Large intestine (tissue), 3 donors: ENCODE data around the gene TJP3. TPM values are rescaled to one million over a fixed set of nuclear protein-coding genes. Genes with fewer than 3 reads are reported as not detected.
"Not testable (repeated sequence)": the region's sequence is repeated elsewhere in the genome, so short reads cannot be mapped to it uniquely, and the experiment has no call there.

Experiments
- DNase-seq, 2 donors: peaks; one replicate each; pipeline versions ENCODE4 v3.0.0 to v3.0.0-alpha.2; 2013
- H3K27ac ChIP-seq: one replicate; pipeline ENCODE4 v1.5.1; 2013; ENCODE audit warnings: low read length
- H3K27me3 ChIP-seq: 2 replicates; pipeline ENCODE4 v1.6.1; 2013; ENCODE audit warnings: low read length; ENCODE audit not compliant: control insufficient read depth, insufficient read depth
- H3K36me3 ChIP-seq: 2 replicates; pipeline ENCODE4 v1.6.1; 2013; ENCODE audit warnings: low read length; ENCODE audit not compliant: control insufficient read depth, insufficient read depth
- H3K4me1 ChIP-seq: one replicate; pipeline ENCODE4 v1.6.1; 2013; ENCODE audit warnings: low read length; ENCODE audit not compliant: control insufficient read depth, insufficient read depth
- H3K4me3 ChIP-seq: one replicate; pipeline ENCODE4 v1.5.1; 2013; ENCODE audit warnings: low read length
- H3K9me3 ChIP-seq: one replicate; pipeline ENCODE4 v1.6.1; 2013; ENCODE audit warnings: mild to moderate bottlenecking, low read depth, low read length, moderate library complexity; ENCODE audit not compliant: control insufficient read depth
- WGBS: methylation state at CpG from one replicate; pipeline ENCODE4 v1.1.5; 2013; ENCODE audit warnings: low lambda C conversion rate; ENCODE audit not compliant: insufficient coverage; 5-methylcytosine and 5-hydroxymethylcytosine counted together
- polyA plus RNA-seq: library from polyadenylated mRNA; unstranded; fragments of 120-200 nt; gene quantifications from one replicate; pipeline ENCODE4 v1.2.1, GENCODE V29; 2013

Gene TJP3
- polyA plus RNA-seq, 1 donor: 73.4 TPM

DNA sequence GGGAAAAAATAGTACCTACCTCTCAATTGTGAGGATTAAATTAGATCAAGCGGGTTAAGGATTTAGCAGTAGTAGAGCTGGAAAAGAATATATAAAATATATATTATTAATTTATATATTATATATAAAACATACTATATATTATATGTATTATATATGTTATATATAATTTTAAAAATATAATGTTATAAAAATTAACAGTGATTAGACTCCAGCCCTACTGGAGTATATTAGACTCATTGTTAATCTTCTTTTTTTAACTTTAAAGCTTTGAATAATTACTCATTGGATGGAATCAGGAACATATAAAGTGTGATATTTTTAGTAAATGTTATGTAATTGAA, 53.9 kb downstream of the TJP3 start:
- DNase-seq: no peak
- Histone ChIP-seq H3K9me3 (no peaks in the 10 kb centered on the region), H3K4me1 (peaks cover 10% of the 10 kb centered on the region), H3K27me3 (no peaks in the 10 kb centered on the region), H3K36me3 (peaks cover 32% of the 10 kb centered on the region), H3K4me3 (no peak overlapping the region), H3K27ac (peak overlapping the region; percentile 94)
- WGBS: no CpG with 5 or more reads among the region's 1 CpG

DNA sequence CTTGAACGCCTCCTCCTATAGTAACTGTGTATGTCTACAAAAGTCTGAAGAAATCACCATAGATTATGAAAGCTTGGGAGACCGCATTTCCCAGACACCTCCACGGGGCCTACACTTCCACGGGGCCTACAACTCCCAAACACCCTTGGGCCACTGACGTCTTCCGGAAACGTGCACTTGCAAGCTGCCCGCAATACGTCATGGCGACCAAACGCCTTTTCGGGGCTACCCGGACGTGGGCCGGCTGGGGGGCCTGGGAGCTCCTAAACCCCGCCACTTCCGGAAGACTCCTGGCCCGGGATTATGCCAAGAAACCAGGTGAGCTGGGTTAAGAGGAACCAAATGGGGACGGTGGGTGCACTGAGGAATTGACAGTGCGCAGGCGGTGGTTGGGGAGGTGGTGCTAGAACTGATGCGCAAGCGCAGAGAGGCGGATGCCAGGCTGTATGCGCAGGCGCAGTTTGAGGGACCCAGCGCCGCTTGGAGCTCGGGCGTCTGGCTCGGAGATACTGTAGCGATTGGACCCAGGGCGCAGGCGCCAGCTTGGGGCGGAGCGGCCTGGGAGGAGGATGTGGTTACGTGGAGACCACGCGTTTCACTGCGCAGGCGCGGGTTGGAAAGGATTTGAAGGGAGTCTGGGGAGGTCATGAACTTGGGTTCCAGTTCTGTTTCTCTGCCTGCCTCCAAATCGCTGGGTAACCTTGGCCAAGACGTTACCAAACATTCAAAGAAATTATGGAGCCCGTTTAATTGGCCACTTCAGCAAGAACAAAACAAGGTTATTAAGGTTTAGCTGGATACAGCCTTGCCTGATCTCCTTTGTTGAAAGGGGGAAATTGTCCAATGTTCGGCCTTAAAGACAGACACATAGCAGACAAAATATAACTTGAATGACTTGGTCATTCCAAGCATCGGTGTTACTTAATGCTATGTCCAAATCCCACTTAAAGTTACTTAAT, 54.6 kb downstream of the TJP3 start, which contains the start of gene MRPL54:
Gene MRPL54, plus strand, starts transcription at position 182 of the 959 bp plus-strand sequence. Its CDS starts 19 bp downstream, at position 201.
- Histone ChIP-seq H3K27me3 (no peaks in the 10 kb centered on the region), H3K9me3 (no peaks in the 10 kb centered on the region), H3K27ac (peak within 1 kb of the TSS; percentile 94), H3K4me3 (peak within 1 kb of the TSS; percentile 90), H3K36me3 (peaks cover 33% of the 10 kb centered on the region), H3K4me1 (peaks cover 10% of the 10 kb centered on the region)
- DNase-seq: peak; percentile 99 to 100
- WGBS: no CpG with 5 or more reads among the region's 47 CpGs

DNA sequence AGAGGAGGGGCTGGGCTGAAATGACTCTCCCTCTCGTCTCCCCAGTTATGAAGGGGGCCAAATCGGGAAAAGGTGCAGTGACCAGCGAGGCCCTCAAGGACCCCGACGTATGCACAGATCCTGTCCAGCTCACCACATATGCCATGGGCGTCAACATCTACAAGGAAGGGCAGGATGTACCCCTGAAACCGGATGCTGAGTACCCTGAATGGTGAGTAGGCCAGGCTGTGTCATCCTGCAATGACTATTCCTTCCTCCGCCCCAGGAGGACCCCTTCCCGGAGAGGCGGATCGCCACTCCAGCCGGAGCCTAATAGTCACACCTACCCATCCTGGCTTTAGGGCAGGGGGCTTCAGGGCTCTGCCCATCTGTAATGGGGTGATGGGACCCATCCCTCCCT, 56.9 kb downstream of the TJP3 start:
- Histone ChIP-seq H3K4me1 (peaks cover 13% of the 10 kb centered on the region), H3K36me3 (peaks cover 21% of the 10 kb centered on the region), H3K27me3 (no peaks in the 10 kb centered on the region), H3K9me3 (no peaks in the 10 kb centered on the region), H3K4me3 (no peak overlapping the region), H3K27ac (no peak overlapping the region)
- no CpG with 5 or more reads among the region's 12 CpGs for WGBS
- DNase-seq: no peak

DNA sequence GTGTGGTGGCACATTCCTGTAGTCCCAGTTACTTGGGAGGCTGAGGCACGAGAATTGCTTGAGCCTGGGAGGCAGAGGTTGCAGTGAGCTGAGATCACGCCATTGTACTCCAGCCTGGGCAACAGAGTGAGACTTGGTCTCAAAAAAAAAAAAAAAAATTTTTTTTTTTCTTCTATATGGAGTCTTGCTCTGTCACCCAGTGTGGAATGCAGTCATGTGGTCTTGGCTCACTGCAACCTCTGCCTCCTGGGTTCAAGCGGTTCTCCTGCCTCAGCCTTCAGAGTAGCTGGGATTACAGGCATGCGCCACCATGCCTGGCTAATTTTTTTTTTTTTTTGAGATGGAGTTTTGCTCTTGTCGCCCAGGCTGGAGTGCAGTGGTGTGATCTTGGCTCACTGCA, 57.6 kb downstream of the TJP3 start:
- WGBS: no CpG with 5 or more reads among the region's 5 CpGs
- H3K27ac ChIP-seq, H3K27me3 ChIP-seq, DNase-seq, H3K4me3 ChIP-seq, H3K9me3 ChIP-seq: not testable (repeated sequence)
- Histone ChIP-seq H3K4me1 (peaks cover 13% of the 10 kb centered on the region), H3K36me3 (peaks cover 21% of the 10 kb centered on the region)

DNA sequence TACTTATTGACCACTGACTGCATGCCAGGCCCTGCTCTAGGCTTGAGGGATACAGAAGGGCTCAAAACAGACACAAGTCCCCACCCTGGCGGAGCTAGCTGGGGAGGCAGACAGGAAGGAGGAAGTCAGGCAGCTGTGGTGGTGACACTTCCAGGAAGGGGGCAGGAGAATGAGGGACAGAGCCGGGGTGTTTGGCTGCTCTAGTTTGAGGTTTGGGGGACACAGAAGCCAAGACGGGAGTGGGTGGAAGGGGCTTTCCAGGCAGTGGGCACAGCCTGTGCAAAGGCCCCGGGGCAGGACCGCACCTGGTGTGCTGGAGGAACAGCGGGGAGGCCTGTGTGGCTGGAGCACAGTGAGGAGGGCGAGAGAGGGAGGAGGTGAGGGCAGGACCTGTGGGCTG, 58.3 kb downstream of the TJP3 start:
- Histone ChIP-seq H3K36me3 (peaks cover 21% of the 10 kb centered on the region), H3K4me3 (no peak overlapping the region), H3K27me3 (no peaks in the 10 kb centered on the region), H3K4me1 (peaks cover 13% of the 10 kb centered on the region), H3K9me3 (no peaks in the 10 kb centered on the region), H3K27ac (no peak overlapping the region)
- no peak for DNase-seq
- WGBS: no CpG with 5 or more reads among the region's 7 CpGs

DNA sequence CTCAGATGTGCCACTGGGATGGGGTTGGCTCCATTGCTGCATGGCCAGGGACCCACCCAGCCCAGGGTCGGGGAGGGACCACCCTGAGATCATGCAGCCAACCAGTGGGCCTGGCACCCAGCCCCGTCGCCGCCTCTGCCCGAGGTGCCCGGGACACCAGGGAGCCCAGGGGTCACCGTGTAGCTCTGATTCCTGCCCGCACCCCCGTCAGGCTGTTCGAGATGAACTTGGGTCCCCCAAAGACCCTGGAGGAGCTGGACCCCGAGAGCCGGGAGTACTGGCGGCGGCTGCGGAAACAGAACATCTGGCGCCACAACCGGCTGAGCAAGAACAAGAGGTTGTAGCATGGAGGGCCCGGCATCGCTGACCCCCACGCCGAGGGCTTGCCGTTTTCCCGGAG, 58.9 kb downstream of the TJP3 start:
- H3K4me3 ChIP-seq: no peak overlapping the region
- DNase-seq: no peak
- H3K27ac ChIP-seq: no peak overlapping the region
- H3K9me3 ChIP-seq: no peaks in the 10 kb centered on the region
- peaks cover 9% of the 10 kb centered on the region for H3K4me1 ChIP-seq
- no CpG with 5 or more reads among the region's 23 CpGs for WGBS
- H3K27me3 ChIP-seq: no peaks in the 10 kb centered on the region
- H3K36me3 ChIP-seq: peaks cover 21% of the 10 kb centered on the region

DNA sequence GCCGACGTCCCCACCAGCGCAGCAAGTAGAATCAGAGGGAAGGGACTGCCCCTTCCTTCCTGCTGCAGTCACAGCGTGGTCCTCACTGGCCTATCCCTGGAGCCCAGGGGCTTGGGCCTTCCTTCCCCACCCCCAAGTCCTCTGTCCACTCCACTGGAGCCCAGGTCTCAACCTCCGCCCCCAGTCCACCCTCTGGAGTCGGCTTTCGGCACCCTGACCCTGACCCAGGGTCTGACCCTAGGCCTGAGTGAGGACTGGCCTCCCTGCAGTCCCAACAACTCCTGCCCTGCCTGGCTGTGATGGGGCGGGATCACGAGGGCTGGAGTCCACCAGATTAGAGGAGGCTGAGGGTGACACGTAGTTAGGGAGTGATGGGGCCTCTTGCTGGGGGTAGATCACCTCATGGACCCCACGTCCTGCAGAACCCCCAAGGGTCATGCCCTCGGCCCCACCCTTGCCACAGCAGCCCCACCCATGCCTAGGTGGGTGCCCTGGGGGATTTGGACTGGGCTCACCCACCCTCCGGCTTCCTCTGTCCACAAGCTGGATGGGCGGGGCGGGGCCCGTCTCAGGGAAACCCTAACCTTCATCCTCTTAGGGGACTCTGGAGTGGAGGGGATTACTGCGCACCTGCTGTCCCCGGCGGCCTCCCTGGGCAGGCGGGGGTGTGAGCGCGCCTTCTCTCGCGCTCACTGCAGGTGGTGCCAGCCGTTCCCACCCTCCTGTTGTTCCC, 60.0 kb downstream of the TJP3 start:
- H3K4me3 ChIP-seq: no peak overlapping the region
- H3K27me3 ChIP-seq: no peaks in the 10 kb centered on the region
- peaks cover 6% of the 10 kb centered on the region for H3K4me1 ChIP-seq
- WGBS: no CpG with 5 or more reads among the region's 25 CpGs
- peaks cover 21% of the 10 kb centered on the region for H3K36me3 ChIP-seq
- H3K27ac ChIP-seq: no peak overlapping the region
- H3K9me3 ChIP-seq: no peaks in the 10 kb centered on the region
- DNase-seq: peak; percentile 39 to 77

DNA sequence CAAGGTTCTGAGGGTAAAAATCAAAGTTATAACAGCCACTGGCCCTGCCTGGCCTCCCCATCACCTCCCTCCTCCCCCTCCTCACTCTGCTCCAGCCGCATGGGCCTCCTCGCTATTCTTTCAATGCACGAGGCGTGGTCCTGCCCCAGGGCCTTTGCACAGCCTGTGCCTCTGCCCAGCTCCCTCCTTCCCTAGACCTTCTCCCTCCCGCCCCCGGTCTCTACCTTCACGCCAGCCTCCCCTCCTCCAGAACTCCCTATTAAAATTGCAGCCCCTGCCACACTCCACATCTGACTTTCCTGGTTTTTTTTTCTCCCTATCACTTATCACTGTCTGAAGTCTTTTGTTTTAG, 60.5 kb downstream of the TJP3 start:
- Histone ChIP-seq H3K27ac (no peak overlapping the region), H3K27me3 (no peaks in the 10 kb centered on the region), H3K36me3 (peaks cover 21% of the 10 kb centered on the region), H3K4me1 (peaks cover 3% of the 10 kb centered on the region), H3K4me3 (no peak overlapping the region), H3K9me3 (no peaks in the 10 kb centered on the region)
- 97% methylated on average over 3 of the region's 7 CpGs for WGBS
- DNase-seq: no peak

DNA sequence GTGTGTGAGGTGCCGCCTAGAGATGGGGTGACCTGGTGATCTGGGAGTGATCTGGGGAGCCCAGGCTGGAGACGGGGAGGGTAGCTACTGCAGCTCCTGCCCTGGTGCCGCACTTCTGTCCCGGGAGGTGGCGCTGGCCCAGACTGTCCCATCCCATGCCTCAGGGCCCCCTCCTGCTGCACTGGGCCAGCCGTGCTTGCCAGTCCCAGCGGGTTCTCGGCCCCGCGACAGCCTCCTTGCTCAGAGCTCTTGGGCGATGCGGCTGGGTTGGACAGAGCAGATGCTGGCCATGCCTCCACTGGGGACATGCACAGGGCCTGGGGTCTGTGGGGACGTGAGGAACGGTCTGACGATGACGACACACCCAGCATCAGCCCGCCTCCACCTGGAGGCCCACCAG, 61.3 kb downstream of the TJP3 start:
- H3K4me1 ChIP-seq: peaks cover 3% of the 10 kb centered on the region
- H3K9me3 ChIP-seq: no peaks in the 10 kb centered on the region
- H3K36me3 ChIP-seq: peaks cover 21% of the 10 kb centered on the region
- H3K4me3 ChIP-seq: no peak overlapping the region
- H3K27ac ChIP-seq: no peak overlapping the region
- no CpG with 5 or more reads among the region's 17 CpGs for WGBS
- no peak for DNase-seq
- no peaks in the 10 kb centered on the region for H3K27me3 ChIP-seq

DNA sequence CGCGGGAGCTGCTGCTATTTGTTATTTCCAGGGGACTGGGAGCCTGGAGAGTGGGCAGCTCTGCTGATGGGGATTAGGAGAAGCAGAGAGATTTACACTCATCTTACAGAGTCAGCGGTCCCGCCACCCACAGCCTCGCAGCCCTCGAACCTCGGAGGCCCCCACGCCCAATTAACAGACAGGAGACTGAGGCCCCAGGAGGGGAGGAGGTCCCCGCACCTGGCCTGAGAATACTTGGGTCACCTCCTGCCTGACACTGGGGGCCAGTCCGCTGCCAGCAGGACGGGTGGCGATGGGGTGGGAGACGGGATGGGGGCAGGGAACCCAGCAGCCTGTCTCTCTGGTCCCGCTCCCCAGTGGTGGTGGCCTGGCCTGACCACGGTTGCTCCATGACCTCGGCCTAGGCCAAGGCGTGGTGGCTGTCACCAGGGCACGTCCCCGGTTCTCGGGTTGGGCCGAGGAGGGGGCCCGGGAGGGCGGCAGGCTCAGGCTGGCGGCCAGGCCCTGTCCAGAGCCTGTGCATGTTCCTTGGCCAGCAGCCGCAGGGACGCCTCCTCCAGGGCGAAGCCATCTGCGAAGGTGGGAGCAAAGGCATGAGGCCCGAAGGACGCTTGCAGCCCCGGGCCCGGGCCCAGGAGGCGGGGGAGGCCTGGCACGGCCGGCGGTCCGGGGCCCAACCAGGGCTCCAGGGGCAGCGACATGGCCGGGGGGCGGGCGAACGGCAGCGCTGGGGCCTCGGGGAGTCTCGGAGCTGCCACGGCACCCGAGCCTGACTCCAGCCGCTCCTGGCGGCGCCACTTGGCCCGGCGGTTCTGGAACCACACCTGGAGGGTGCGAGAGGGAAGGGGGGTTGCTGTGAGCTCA, 62.2 kb downstream of the TJP3 start:
- no CpG with 5 or more reads among the region's 53 CpGs for WGBS
- Histone ChIP-seq H3K4me1 (peaks cover 3% of the 10 kb centered on the region), H3K27me3 (no peaks in the 10 kb centered on the region), H3K36me3 (peaks cover 16% of the 10 kb centered on the region), H3K9me3 (no peaks in the 10 kb centered on the region), H3K4me3 (no peak overlapping the region), H3K27ac (no peak overlapping the region)
- no peak for DNase-seq
